Tibial nerve (tissue), 4 donors: Measurements from ENCODE around the gene SH3D21. TPM values are rescaled to one million over a fixed set of nuclear protein-coding genes. Genes with fewer than 3 reads are reported as not detected.

Experiments
- DNase-seq, 2 donors: peaks; one replicate each; pipeline ENCODE4 v3.0.0-alpha.2; 2019; ENCODE audit warnings: low spot score in 2 of 2
- H3K27ac ChIP-seq, 4 donors: fragments of 200-600 bp; sonication (generic) in 3 of 4; one replicate each; pipeline ENCODE4 v1.5.1; 2017 to 2019; ENCODE audit warnings: mild to moderate bottlenecking in 1 of 4
- H3K27me3 ChIP-seq, 2 donors: fragments of 200-600 bp; sonication (generic) in 1 of 2; one replicate each; pipeline versions ENCODE4 v1.5.1 to v1.6.0; 2017 to 2019
- H3K36me3 ChIP-seq, 3 donors: fragments of 200-600 bp; sonication (generic); one replicate each; pipeline ENCODE4 v1.5.1; 2018 to 2019
- H3K4me1 ChIP-seq, 4 donors: fragments of 200-600 bp; sonication (generic) in 3 of 4; one replicate each; pipeline ENCODE4 v1.5.1; 2017 to 2019
- H3K4me3 ChIP-seq, 4 donors: fragments of 200-600 bp; sonication (generic) in 3 of 4; one replicate each; pipeline ENCODE4 v1.5.1; 2017 to 2019; ENCODE audit warnings: mild to moderate bottlenecking in 1 of 4, moderate library complexity in 1 of 4
- H3K9me3 ChIP-seq, 4 donors: fragments of 200-600 bp; sonication (generic) in 3 of 4; one replicate each; pipeline ENCODE4 v1.5.1; 2017 to 2019
- CTCF ChIP-seq, 5 experiments: fragments of 200-600 bp in 3 of 5; fragments of 450-650 bp in 2 of 5; sonication (generic) in 3 of 5; IDR thresholded peaks; one replicate each; pipeline ENCODE4 v1.5.1; 2016 to 2019; ENCODE audit warnings: antibody characterized with exemption in 5 of 5, mild to moderate bottlenecking in 3 of 5, moderate library complexity in 2 of 5
- EP300 ChIP-seq, 2 donors: sonication (generic); formaldehyde crosslinking; IDR thresholded peaks; one replicate each; pipeline ENCODE4 v1.6.1; 2017; ENCODE audit warnings: antibody characterized with exemption in 2 of 2, mild to moderate bottlenecking in 1 of 2
- POLR2A ChIP-seq, 2 donors: fragments of 450-650 bp; IDR thresholded peaks; one replicate each; pipeline ENCODE4 v1.6.1; 2017; ENCODE audit warnings: antibody characterized with exemption in 2 of 2, mild to moderate bottlenecking in 2 of 2, moderate library complexity in 2 of 2
- WGBS, 2 donors: methylation state at CpG; one replicate each; pipeline ENCODE4 v1.1.5; 2018; 5-methylcytosine and 5-hydroxymethylcytosine counted together
- total RNA-seq, 4 donors: library from RNA; depleted of rRNA; stranded (reverse); fragments of >200 nt; gene quantifications; one replicate each; pipeline ENCODE4 v1.1.0, GENCODE V29; 2016

The SH3D21 gene
- total RNA-seq, 4 donors from 2014 or later, result 1.5 to 4.1 (median 2.4) TPM

- Histone ChIP-seq H3K27ac (peak overlapping the region in 3 of 4 donors; percentile 44 to 85 (median 50)), H3K27me3 (no peaks in the 10 kb centered on the region), H3K4me3 (no peak overlapping the region), H3K4me1 (peaks cover 4 to 44% (median 22%) of the 10 kb centered on the region in 4 donors), H3K9me3 (no peaks in the 10 kb centered on the region), H3K36me3 (peaks cover 0 to 30% (median 5%) of the 10 kb centered on the region in 3 donors)
- WGBS, 2 donors, result 17 to 24% methylated on average over 18 of the region's 18 CpGs
- TF ChIP-seq POLR2A (IDR thresholded peaks at IDR 0.05) (no peak), EP300 (IDR thresholded peaks at IDR 0.05) (no peak), CTCF (IDR thresholded peaks at IDR 0.05) (no peak)
- no peak for DNase-seq
Observed at GRCh38 chr1:36366091-36366661, 60.0 kb downstream of the SH3D21 start.

DNA sequence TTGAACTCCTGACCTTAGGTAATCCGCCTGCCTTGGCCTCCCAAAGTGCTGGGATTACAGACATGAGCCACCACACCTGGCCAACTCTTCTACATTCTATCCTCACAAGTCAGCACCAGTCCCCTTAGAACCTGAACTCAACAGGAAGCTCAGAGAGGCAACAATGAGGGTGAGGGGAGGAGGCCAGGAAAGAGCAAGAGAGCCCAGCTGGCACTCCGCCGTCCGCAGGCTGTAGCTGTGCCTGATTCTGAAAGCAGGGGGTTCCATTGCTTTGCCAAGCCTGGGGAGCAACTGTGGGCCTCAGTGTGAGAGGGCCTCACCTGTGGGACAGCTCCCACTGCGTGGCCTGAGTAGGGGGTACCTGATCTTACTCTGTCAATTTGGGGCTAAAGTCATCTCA lies 60.9 kb downstream of the SH3D21 start:
- H3K36me3 ChIP-seq, result peaks cover 0 to 21% (median 5%) of the 10 kb centered on the region in 3 donors
- peak overlapping the region in 3 of 4 donors; percentile 7 to 63 (median 20) for H3K27ac ChIP-seq
- no peak for DNase-seq
- H3K4me3 ChIP-seq, result no peak overlapping the region
- no peaks in the 10 kb centered on the region for H3K9me3 ChIP-seq
- H3K4me1 ChIP-seq, result peaks cover 4 to 53% (median 25%) of the 10 kb centered on the region in 4 donors
- 89 to 93% methylated on average over 5 of the region's 5 CpGs for WGBS, 2 donors
- no peaks in the 10 kb centered on the region for H3K27me3 ChIP-seq
- no peak for TF ChIP-seq EP300 (IDR thresholded peaks at IDR 0.05)
- no peak for TF ChIP-seq CTCF (IDR thresholded peaks at IDR 0.05)
- no peak for TF ChIP-seq POLR2A (IDR thresholded peaks at IDR 0.05)

- DNase-seq, result no peak
- peaks cover 0 to 14% (median 3%) of the 10 kb centered on the region in 3 donors for H3K36me3 ChIP-seq
- WGBS, 2 donors, result 80 to 86% methylated on average over 4 of the region's 4 CpGs
- no peak overlapping the region for H3K4me3 ChIP-seq
- TF ChIP-seq CTCF (IDR thresholded peaks at IDR 0.05) (no peak), POLR2A (IDR thresholded peaks at IDR 0.05) (no peak), EP300 (IDR thresholded peaks at IDR 0.05) (no peak)
- H3K9me3 ChIP-seq, result no peaks in the 10 kb centered on the region
- no peak overlapping the region for H3K27ac ChIP-seq
- H3K27me3 ChIP-seq, result no peaks in the 10 kb centered on the region
- H3K4me1 ChIP-seq, result peaks cover 4 to 61% (median 31%) of the 10 kb centered on the region in 4 donors
Observed at GRCh38 chr1:36367798-36368197, 61.6 kb downstream of the SH3D21 start.

GRCh38 chr1:36369061-36369861 lies 63.1 kb downstream of the SH3D21 start:
- WGBS, 2 donors, result 57 to 68% methylated on average over 7 of the region's 7 CpGs

More at GRCh38 chr1:36369061-36369861, 63.1 kb downstream of the SH3D21 start:
- H3K27me3 ChIP-seq, result no peaks in the 10 kb centered on the region
- peak overlapping the region in 3 of 4 donors; percentile 11 to 48 (median 35) for H3K27ac ChIP-seq
- TF ChIP-seq CTCF (IDR thresholded peaks at IDR 0.05) (peak; percentile 89 to 93 (median 92)), POLR2A (IDR thresholded peaks at IDR 0.05) (no peak), EP300 (IDR thresholded peaks at IDR 0.05) (peak in 1 of 2 donors; percentile 39)
- H3K4me1 ChIP-seq, result peaks cover 4 to 75% (median 46%) of the 10 kb centered on the region in 4 donors
- H3K4me3 ChIP-seq, result no peak overlapping the region
- no peaks in the 10 kb centered on the region for H3K9me3 ChIP-seq
- DNase-seq, result peak; percentile 75 to 92
- H3K36me3 ChIP-seq, result peaks cover 0 to 8% (median 0%) of the 10 kb centered on the region in 3 donors

Other genes starting within 250 kb of the SH3D21 start
- gene TEKT2, start 222.3 kb upstream of the SH3D21 start, total RNA-seq, result under 1 TPM in 1 of 4 donors, not detected in 3; 0.90 TPM
- gene ADPRS, start 217.5 kb upstream of the SH3D21 start, total RNA-seq, result 10 to 100 TPM; 41.0 to 64.3 (median 48.0) TPM
- gene COL8A2, start 181.1 kb upstream of the SH3D21 start, total RNA-seq, result 10 to 100 TPM; 26.7 to 57.9 (median 50.2) TPM
- 10 to 100 TPM; 48.0 to 90.4 (median 69.1) TPM for gene TRAPPC3, start 156.9 kb upstream of the SH3D21 start, total RNA-seq
- 100 to 1,000 TPM in 3 of 4 donors, 10 to 100 TPM in 1; 85.0 to 184 (median 121) TPM for gene MAP7D1, start 150.2 kb upstream of the SH3D21 start, total RNA-seq
- 100 to 1,000 TPM in 2 of 4 donors, 10 to 100 TPM in 2; 89.2 to 114 (median 97.0) TPM for gene THRAP3, start 81.9 kb upstream of the SH3D21 start, total RNA-seq
- 100 to 1,000 TPM in 1 of 4 donors, 10 to 100 TPM in 3; 61.4 to 128 (median 86.3) TPM for gene EVA1B, start 17.3 kb downstream of the SH3D21 start, total RNA-seq
- gene STK40, start 79.6 kb downstream of the SH3D21 start, total RNA-seq, result 10 to 100 TPM; 25.7 to 39.3 (median 30.0) TPM
- 10 to 100 TPM; 10.2 to 75.6 (median 34.7) TPM for gene LSM10, start 91.5 kb downstream of the SH3D21 start, total RNA-seq
- 10 to 100 TPM in 3 of 4 donors, 1 to 10 TPM in 1; 7.2 to 32.4 (median 17.6) TPM for gene OSCP1, start 144.1 kb downstream of the SH3D21 start, total RNA-seq
- gene MRPS15, start 158.0 kb downstream of the SH3D21 start, total RNA-seq, result 10 to 100 TPM; 23.3 to 77.7 (median 36.4) TPM
- 10 to 100 TPM; 12.5 to 27.8 (median 19.8) TPM for gene CSF3R, start 176.5 kb downstream of the SH3D21 start, total RNA-seq